ENCODE results near the gene TPSG1.

Gene TPSG1

DNA sequence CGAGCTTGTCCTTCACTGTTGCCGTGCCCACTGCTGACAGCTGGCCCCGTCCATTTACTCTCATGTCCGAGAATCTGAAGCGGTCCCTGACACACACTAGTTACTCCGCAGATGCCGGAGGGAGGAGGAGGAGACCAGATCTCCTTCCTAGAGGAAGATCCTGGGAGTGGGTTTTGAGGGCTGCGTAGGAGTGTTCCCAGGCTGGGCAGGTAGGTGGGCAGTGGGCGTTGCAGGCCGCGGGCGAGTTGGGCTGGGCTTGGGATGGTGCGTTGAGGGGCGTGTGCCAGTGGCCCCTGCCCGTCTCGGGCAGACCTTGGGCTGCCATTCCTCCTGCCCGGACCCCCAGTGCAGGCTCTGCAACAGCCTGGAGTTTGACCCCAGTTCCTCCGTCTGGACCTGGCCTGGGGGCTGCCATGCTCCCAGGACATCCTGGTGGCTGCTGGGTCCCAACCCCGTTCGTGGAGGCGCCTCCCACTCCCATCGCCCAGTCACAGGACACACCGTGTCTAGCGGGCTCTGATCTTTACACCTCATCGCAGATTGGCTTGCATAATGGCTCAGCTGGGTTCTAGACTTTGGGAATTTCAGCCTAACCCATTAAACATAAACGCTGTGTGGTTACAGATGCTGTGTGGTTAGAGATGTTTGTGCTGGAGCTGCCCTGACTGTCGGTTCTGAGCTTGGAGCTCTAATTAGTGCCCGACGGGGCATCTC, 49.3 kb downstream of the TPSG1 start:
- Histone ChIP-seq H3K4me1 (ENCODE audit: insufficient read depth, poor library complexity, severe bottlenecking) (no peaks in the 10 kb centered on the region), H3K9me3 (ENCODE audit: severe bottlenecking) (no peaks in the 10 kb centered on the region), H3K27me3 (ENCODE audit: insufficient read depth, poor library complexity, severe bottlenecking) (no peaks in the 10 kb centered on the region), H3K27ac (ENCODE audit: poor library complexity, severe bottlenecking) (no peak overlapping the region), H3K36me3 (ENCODE audit: low read depth) (no peaks in the 10 kb centered on the region), H3K4me3 (ENCODE audit: severe bottlenecking) (no peak overlapping the region)
- no peak for ATAC-seq (ENCODE audit: low read depth)
- no peak for DNase-seq (ENCODE audit: low spot score)
- TF ChIP-seq CTCF (IDR thresholded peaks at IDR 0.05; ENCODE audit: poor library complexity, severe bottlenecking), result no peak

DNA sequence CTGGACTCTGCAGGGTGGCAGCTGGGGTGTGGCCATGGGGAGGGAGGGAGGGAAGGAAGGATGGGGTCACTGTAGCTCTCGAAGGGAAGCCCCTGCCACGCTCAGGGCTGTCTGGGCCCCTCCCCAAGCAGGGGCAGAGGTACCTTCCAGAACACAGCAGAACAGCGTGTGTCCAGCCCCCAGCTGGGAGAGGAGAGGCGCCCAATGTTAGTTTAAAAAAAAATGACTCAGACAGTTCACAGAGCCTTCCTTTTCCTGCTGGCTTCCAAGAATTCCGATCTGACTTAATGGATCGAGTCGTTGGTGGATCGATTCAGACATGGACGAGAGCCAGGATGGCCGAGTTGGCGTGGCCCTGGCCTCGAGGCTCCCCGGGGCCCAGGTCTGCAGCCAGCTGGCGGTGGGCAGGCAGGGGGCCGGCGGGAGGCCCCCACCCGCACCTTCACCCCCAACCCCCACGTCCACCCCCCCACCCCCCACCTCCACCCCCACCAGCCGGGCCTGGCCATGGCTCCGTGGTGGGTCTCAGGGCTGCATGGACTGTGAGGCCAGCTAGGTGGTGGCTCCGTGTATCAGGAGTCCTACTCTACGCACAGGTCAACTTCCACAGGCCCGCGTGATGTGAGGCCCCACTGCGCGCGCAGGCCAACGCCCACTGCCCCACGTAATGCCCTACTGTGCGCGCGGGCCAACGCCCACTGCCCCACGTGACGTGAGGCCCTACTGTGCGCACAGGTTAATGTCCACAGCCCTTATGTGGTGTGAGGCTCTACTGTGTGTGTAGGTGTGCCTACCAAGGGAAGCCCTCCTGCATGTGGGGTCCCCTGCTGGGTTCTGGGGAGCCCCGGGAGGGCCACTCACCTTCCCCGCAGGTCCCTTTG, 50.4 kb downstream of the TPSG1 start:
- peaks cover 7% of the 10 kb centered on the region for H3K27me3 ChIP-seq (ENCODE audit: insufficient read depth, poor library complexity, severe bottlenecking)
- H3K9me3 ChIP-seq (ENCODE audit: severe bottlenecking), result no peaks in the 10 kb centered on the region
- no peaks in the 10 kb centered on the region for H3K36me3 ChIP-seq (ENCODE audit: low read depth)
- no peak overlapping the region for H3K27ac ChIP-seq (ENCODE audit: poor library complexity, severe bottlenecking)
- H3K4me1 ChIP-seq (ENCODE audit: insufficient read depth, poor library complexity, severe bottlenecking), result no peaks in the 10 kb centered on the region
- no peak overlapping the region for H3K4me3 ChIP-seq (ENCODE audit: severe bottlenecking)
- DNase-seq (ENCODE audit: low spot score), result no peak
- TF ChIP-seq CTCF (IDR thresholded peaks at IDR 0.05; ENCODE audit: poor library complexity, severe bottlenecking), result no peak
- ATAC-seq (ENCODE audit: low read depth), result 0 out of 3 replicates have a peak, but pooled peaks have one; percentile 13

DNA sequence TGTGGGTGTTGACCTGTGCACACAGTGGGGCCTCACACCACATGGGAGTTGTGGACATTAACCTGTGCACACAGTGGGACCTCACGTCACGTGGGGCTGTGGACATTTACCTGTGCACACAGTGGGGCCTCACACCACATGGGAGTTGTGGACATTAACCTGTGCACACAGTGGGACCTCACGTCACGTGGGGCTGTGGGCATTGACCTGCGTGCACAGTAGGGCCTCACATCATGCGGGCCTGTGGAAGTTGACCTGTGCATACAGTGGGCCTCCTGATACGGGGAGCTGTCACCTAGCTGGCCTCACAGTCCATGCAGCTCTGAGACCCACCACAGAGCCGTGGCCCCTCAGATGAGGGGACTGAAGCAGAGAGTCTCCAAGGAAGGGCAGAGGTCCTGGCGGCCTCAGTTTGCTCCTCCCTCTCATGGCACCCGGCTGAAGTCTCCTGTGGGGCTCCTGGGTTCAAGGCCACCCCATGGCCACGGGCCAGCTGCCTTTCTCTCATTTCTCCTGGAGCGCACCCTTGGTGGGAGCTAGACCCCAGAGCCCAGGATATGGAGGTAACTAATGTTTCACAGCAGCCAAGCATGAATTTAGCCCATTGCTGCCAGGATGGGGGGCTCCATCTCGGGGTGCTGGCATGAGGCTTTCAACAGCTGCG, 51.1 kb downstream of the TPSG1 start:
- Histone ChIP-seq H3K27me3 (ENCODE audit: insufficient read depth, poor library complexity, severe bottlenecking) (peaks cover 9% of the 10 kb centered on the region), H3K27ac (ENCODE audit: poor library complexity, severe bottlenecking) (no peak overlapping the region), H3K4me1 (ENCODE audit: insufficient read depth, poor library complexity, severe bottlenecking) (no peaks in the 10 kb centered on the region), H3K36me3 (ENCODE audit: low read depth) (no peaks in the 10 kb centered on the region), H3K4me3 (ENCODE audit: severe bottlenecking) (no peak overlapping the region), H3K9me3 (ENCODE audit: severe bottlenecking) (no peaks in the 10 kb centered on the region)
- no peak for TF ChIP-seq CTCF (IDR thresholded peaks at IDR 0.05; ENCODE audit: poor library complexity, severe bottlenecking)
- ATAC-seq (ENCODE audit: low read depth), result no peak
- no peak for DNase-seq (ENCODE audit: low spot score)

- Histone ChIP-seq H3K9me3 (ENCODE audit: severe bottlenecking) (no peaks in the 10 kb centered on the region), H3K27ac (ENCODE audit: poor library complexity, severe bottlenecking) (no peak overlapping the region), H3K4me1 (ENCODE audit: insufficient read depth, poor library complexity, severe bottlenecking) (no peaks in the 10 kb centered on the region), H3K36me3 (ENCODE audit: low read depth) (no peaks in the 10 kb centered on the region), H3K4me3 (ENCODE audit: severe bottlenecking) (no peak overlapping the region), H3K27me3 (ENCODE audit: insufficient read depth, poor library complexity, severe bottlenecking) (peaks cover 9% of the 10 kb centered on the region)
- ATAC-seq (ENCODE audit: low read depth), result no peak
- no peak for DNase-seq (ENCODE audit: low spot score)
- TF ChIP-seq CTCF (IDR thresholded peaks at IDR 0.05; ENCODE audit: poor library complexity, severe bottlenecking), result no peak
These were observed 52.4 kb downstream of the TPSG1 start for GRCh38 chr16:1172651-1173050.
